ENCODE data around the gene PTPN6.
A peak's percentile ranks its signal among the peaks of the same experiment; 100 is the strongest.

PTPN6 gene

DNA sequence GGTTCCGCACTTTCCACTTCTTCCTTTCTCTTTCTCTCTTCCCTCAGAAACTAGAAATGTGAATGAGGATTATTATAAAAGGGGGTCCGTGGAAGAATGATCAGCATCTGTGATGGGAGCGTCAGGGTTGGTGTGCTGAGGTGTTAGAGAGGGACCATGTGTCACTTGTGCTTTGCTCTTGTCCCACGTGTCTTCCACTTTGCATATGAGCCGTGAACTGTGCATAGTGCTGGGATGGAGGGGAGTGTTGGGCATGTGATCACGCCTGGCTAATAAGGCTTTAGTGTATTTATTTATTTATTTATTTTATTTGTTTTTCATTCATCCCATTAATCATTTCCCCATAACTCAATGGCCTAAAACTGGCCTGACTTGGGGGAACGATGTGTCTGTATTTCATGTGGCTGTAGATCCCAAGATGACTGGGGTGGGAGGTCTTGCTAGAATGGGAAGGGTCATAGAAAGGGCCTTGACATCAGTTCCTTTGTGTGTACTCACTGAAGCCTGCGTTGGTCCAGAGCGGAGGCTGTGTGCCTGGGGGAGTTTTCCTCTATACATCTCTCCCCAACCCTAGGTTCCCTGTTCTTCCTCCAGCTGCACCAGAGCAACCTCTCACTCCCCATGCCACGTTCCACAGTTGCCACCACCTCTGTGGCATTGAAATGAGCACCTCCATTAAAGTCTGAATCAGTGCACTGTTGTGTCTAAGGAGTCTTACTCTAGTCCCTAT is 28.0 kb upstream of the PTPN6 start:
- no peak for DNase-seq

GRCh38 chr12:6923851-6924250 is 27.3 kb upstream of the PTPN6 start:
- DNase-seq = no peak

- DNase-seq = no peak
Observed at GRCh38 chr12:6925239-6925539, 26.0 kb upstream of the PTPN6 start.

- DNase-seq = no peak
Observed at GRCh38 chr12:6925540-6926279, 25.4 kb upstream of the PTPN6 start.

DNA sequence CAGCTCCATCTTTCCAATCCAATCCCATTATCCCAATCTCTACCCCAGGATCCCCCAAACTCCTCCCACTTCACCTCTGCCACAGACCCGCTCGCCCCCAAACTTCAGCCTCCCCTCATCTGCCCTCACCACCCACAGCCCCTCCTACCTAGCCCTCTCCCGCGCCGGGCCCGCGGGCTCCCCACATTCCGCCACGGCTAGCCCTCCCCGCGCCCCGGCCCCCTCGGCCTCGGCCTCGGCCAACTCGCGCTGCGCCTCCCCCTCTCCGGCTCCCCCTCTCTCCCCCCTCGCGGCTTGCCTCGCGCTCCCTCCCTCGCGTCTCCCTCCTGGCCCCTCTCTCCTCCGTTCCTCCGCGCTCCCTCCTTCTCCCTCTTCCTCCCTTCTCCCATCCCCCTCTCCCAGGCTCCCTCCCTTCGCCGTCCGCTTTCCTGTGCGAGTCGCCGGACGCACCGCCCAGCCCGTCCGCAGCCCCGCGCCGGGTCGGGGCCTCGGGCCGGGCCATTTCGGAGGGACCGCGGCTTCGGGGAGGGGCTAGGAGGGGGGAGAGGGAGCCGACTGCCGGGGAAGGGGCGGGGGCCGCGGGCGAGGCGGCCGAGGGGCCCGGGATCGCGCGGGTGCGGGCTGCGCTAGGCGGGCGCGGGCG is 23.7 kb upstream of the PTPN6 start, which contains the start of gene ATN1:
ATN1 (plus strand) TSS at position 581 of the 643 bp plus-strand sequence. CDS start 6,043 bp downstream, outside the sequence.
- no peak for DNase-seq

DNA sequence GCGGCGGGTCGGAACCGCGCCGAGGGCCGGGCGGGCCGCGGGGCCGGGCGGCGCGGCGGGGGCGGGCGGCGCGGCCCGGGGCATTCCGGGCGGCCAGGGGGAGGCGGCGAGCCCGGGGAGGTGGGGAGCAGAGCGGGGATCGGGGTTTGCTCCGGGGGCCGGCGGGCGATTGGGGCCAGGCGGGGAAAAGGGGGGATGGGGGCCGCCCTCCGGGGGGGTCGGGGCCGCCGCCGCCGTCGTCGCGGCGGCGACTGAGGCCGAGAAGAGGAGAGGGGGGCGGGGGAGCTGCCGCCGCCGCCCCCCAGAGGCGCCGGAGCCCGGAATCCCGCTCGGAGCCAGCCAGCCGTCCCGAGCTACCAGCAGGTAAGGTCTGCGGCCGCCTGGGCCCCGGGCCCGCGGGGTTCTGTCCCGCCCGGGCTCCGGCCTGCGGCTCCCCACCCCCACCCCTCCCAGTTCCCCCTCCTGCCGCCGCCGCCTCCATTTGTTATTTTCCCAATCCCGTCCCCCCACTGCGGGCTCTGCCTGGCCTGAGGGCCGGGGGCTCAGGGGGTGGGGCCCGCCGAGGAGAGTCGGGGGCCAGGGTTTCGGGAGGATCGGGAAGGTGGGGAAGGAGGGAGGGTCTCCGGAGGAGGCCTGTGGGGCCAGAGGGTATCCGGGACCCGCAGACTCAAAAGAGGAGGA is 23.0 kb upstream of the PTPN6 start:
- no peak for DNase-seq

GRCh38 chr12:6928703-6929407 is 22.3 kb upstream of the PTPN6 start:
- no peak for DNase-seq

DNA sequence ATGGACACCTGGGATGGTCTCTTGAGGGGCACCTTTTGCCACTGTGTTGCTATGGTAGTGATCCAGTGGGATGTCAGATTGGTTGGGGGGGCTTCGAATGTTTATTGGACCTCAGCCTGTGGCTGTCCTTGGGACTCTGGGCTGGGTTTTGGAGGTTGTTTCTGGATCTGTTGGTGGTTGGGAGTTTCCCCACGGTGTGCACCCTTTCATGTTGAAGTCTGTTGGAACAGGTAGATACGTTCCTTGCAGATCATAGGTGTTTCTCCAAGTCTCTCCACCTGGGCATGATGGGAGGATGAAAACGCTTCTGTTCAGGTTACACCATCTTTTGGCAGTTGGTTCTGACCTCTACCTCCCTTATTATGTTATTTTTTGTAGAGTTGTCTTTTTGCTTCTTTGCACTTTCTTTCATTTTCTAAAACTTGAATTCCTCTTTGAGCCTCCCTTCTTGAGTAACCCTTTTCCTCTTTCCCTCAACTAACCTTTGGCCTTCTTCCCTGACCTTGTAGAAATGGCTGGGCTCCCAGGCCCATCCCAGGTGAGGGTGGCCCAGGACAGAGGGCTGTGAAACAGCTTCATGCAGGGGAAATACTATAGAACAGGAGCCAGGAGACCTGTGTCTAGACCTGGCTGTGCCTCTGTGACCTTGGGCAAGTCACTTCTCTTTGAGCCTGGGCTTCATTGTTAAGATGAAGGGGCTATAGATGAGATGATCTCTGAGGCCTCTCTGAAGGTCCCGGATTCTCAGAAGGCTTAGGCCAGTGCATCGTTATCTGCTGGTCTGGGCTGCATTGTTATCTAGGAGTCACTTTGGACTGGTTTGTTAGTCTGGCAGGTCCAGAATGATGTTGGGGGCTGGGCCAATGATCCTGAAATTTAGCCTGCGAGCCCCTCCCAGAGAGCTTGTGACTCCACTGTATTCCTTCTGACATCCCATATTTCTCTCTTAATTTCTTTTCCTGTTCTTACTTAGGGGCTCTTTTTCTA is 21.4 kb upstream of the PTPN6 start:
- DNase-seq = no peak

- no peak for DNase-seq
Observed at GRCh38 chr12:6932766-6933165, 18.4 kb upstream of the PTPN6 start.

- no peak for DNase-seq
Observed at GRCh38 chr12:6934110-6934509, 17.0 kb upstream of the PTPN6 start.

- DNase-seq = no peak
Observed at GRCh38 chr12:6935371-6936193, 15.6 kb upstream of the PTPN6 start.

DNA sequence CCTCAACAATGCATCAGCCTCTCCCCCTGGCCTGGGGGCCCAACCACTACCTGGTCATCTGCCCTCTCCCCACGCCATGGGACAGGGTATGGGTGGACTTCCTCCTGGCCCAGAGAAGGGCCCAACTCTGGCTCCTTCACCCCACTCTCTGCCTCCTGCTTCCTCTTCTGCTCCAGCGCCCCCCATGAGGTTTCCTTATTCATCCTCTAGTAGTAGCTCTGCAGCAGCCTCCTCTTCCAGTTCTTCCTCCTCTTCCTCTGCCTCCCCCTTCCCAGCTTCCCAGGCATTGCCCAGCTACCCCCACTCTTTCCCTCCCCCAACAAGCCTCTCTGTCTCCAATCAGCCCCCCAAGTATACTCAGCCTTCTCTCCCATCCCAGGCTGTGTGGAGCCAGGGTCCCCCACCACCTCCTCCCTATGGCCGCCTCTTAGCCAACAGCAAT is 14.9 kb upstream of the PTPN6 start:
- DNase-seq = no peak

- DNase-seq = peak in 1 of 2 donors; percentile 51
Observed at GRCh38 chr12:6936636-6937480, 14.3 kb upstream of the PTPN6 start.

DNA sequence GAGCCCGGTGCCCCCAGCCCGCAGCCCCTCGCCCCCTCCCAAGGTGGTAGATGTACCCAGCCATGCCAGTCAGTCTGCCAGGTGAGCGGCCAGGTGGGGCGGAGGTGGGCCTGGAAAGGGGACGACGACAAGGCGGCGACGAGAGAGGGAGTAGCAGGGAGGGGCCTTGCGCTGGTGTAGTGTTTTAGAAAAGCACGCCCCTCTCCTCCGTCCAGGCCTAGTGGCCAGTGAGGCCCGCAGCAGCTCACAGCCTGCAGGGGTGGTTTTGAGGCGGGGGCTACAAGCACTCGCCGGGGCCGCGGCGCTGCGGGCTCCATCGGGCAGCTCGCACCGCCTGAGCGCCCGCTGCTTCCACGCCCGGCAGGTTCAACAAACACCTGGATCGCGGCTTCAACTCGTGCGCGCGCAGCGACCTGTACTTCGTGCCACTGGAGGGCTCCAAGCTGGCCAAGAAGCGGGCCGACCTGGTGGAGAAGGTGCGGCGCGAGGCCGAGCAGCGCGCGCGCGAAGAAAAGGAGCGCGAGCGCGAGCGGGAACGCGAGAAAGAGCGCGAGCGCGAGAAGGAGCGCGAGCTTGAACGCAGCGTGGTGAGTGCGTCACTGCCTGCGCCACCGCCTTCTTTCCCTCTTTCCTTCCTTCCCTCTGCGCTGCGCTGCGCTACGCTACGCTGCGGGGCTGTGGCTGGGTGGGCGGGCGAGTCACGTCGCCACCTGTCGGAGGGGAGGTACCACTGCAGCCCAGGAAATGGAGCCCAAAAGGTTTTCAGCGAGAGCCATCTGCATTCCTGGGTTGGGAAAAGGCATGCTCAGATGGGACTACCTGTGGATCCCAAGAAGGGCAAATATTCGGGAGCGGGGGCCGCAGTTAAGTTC is 13.4 kb upstream of the PTPN6 start:
- peak; percentile 88 to 89 for DNase-seq

- DNase-seq = no peak
Observed at GRCh38 chr12:6938353-6939190, 12.6 kb upstream of the PTPN6 start.

DNA sequence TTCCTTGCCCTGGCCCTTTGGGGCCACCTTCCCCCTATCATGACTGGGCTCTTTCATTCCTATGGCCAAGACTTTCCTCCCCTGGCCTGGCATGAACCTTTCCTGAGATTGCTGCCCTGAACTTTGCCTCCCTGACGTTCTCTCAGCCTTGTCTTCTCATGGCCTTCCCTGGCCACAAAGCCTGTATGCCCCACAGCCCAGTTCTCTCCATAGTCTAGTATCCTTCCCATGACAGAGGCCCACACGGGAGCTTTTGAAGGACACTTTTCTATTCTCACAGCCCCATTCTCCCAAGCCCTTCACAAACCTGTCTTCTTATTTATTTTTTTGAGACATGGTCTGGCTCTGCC is 12.0 kb upstream of the PTPN6 start:
- no peak for DNase-seq

DNA sequence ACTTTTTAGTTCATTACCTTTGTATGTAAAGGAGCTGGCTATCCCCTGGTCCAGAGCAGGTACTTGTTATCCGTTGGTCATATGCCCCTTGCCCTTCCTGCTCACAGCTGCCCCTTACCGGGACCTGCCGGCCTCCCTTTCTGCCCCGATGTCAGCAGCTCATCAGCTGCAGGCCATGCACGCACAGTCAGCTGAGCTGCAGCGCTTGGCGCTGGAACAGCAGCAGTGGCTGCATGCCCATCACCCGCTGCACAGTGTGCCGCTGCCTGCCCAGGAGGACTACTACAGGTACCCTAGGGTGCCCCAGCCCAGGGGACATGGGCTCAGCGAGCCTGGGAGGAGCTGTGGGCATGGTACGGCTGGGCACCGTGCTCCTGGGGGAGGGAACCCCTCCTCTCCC is 9.9 kb upstream of the PTPN6 start:
- no peak for DNase-seq

DNA sequence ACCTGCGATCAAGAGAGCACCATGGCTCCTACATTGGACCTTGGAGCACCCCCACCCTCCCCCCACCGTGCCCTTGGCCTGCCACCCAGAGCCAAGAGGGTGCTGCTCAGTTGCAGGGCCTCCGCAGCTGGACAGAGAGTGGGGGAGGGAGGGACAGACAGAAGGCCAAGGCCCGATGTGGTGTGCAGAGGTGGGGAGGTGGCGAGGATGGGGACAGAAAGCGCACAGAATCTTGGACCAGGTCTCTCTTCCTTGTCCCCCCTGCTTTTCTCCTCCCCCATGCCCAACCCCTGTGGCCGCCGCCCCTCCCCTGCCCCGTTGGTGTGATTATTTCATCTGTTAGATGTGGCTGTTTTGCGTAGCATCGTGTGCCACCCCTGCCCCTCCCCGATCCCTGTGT is 9.4 kb upstream of the PTPN6 start:
- no peak for DNase-seq

All from stimulated activated CD4-positive, alpha-beta T cell treated with anti-CD3 and anti-CD28 coated beads, Interleukin-2, amount 100 ng/mL, for 48 hours (primary cell).